ENCODE results near the gene TROAP.
A peak's percentile ranks its signal among the peaks of the same experiment; 100 is the strongest.

Gene TROAP

GRCh38 chr12:49366652-49367380 lies 43.8 kb downstream of the TROAP start:
- TF ChIP-seq EZH2phosphoT487 (IDR thresholded peaks at IDR 0.05; ENCODE audit: borderline replicate concordance, low read length) (no peak), CTCF (IDR thresholded peaks at IDR 0.05; ENCODE audit: low read depth, low read length, poor library complexity, severe bottlenecking) (peak; percentile 41)
- peaks cover 34% of the 10 kb centered on the region for H3K4me1 ChIP-seq (ENCODE audit: control insufficient read depth, low read length)
- H3K4me3 ChIP-seq (ENCODE audit: low read length), result peak overlapping the region; percentile 95
- H3K4me2 ChIP-seq (ENCODE audit: low read length), result peak overlapping the region; percentile 96
- H3K36me3 ChIP-seq (ENCODE audit: control insufficient read depth, low read length), result peaks cover 2% of the 10 kb centered on the region; the same call in 1 of the 2 replicates
- H3K9me2 ChIP-seq (replicated peaks; ENCODE audit: control insufficient read depth, low read length), result no peaks in the 10 kb centered on the region
- H3K27ac ChIP-seq (ENCODE audit: low read depth, low read length), result peak overlapping the region; percentile 84
- H4K20me1 ChIP-seq (ENCODE audit: control insufficient read depth, insufficient read depth, low read depth, low read length), result no peaks in the 10 kb centered on the region
- no peaks in the 10 kb centered on the region for H3K9me3 ChIP-seq (ENCODE audit: control insufficient read depth, insufficient read depth, low read length)
- peaks cover 17% of the 10 kb centered on the region for H3F3A ChIP-seq (ENCODE audit: control insufficient read depth, insufficient read depth)
- no peaks in the 10 kb centered on the region for H3K27me3 ChIP-seq (ENCODE audit: control insufficient read depth, low read length)
- H3K79me2 ChIP-seq (ENCODE audit: control insufficient read depth, low read length), result peaks cover 43% of the 10 kb centered on the region

GRCh38 chr12:49367381-49368239 lies 44.6 kb downstream of the TROAP start, which contains the start of gene SPATS2:
Gene SPATS2 (plus strand): TSS chr12:49367462. CDS start chr12:49461013, 93,551 bp downstream.
- H4K20me1 ChIP-seq (ENCODE audit: control insufficient read depth, insufficient read depth, low read depth, low read length), result no peaks in the 10 kb centered on the region
- H3K36me3 ChIP-seq (ENCODE audit: control insufficient read depth, low read length), result peaks cover 9% of the 10 kb centered on the region; the same call in 1 of the 2 replicates
- H3K4me1 ChIP-seq (ENCODE audit: control insufficient read depth, low read length), result peaks cover 34% of the 10 kb centered on the region
- H3K79me2 ChIP-seq (ENCODE audit: control insufficient read depth, low read length), result peaks cover 51% of the 10 kb centered on the region
- H3K9me2 ChIP-seq (replicated peaks; ENCODE audit: control insufficient read depth, low read length), result no peaks in the 10 kb centered on the region
- H3K9me3 ChIP-seq (ENCODE audit: control insufficient read depth, insufficient read depth, low read length), result no peaks in the 10 kb centered on the region
- H3K27ac ChIP-seq (ENCODE audit: low read depth, low read length), result peak within 1 kb of the TSS; percentile 84
- peak within 1 kb of the TSS; percentile 95 for H3K4me3 ChIP-seq (ENCODE audit: low read length)
- H3K4me2 ChIP-seq (ENCODE audit: low read length), result peak within 1 kb of the TSS; percentile 96
- TF ChIP-seq CTCF (IDR thresholded peaks at IDR 0.05; ENCODE audit: low read depth, low read length, poor library complexity, severe bottlenecking) (no peak), EZH2phosphoT487 (IDR thresholded peaks at IDR 0.05; ENCODE audit: borderline replicate concordance, low read length) (no peak)
- H3F3A ChIP-seq (ENCODE audit: control insufficient read depth, insufficient read depth), result peaks cover 17% of the 10 kb centered on the region
- no peaks in the 10 kb centered on the region for H3K27me3 ChIP-seq (ENCODE audit: control insufficient read depth, low read length)

GRCh38 chr12:49368240-49368600 lies 45.2 kb downstream of the TROAP start:
- Histone ChIP-seq H4K20me1 (ENCODE audit: control insufficient read depth, insufficient read depth, low read depth, low read length) (no peaks in the 10 kb centered on the region), H3K79me2 (ENCODE audit: control insufficient read depth, low read length) (peaks cover 56% of the 10 kb centered on the region), H3K9me3 (ENCODE audit: control insufficient read depth, insufficient read depth, low read length) (no peaks in the 10 kb centered on the region), H3K9me2 (replicated peaks; ENCODE audit: control insufficient read depth, low read length) (no peaks in the 10 kb centered on the region), H3K4me1 (ENCODE audit: control insufficient read depth, low read length) (peaks cover 34% of the 10 kb centered on the region), H3K36me3 (ENCODE audit: control insufficient read depth, low read length) (peaks cover 9% of the 10 kb centered on the region; the same call in 1 of the 2 replicates), H3K4me2 (ENCODE audit: low read length) (peak overlapping the region; percentile 96), H3K4me3 (ENCODE audit: low read length) (peak overlapping the region; percentile 95), H3F3A (ENCODE audit: control insufficient read depth, insufficient read depth) (peaks cover 17% of the 10 kb centered on the region), H3K27me3 (ENCODE audit: control insufficient read depth, low read length) (no peaks in the 10 kb centered on the region), H3K27ac (ENCODE audit: low read depth, low read length) (peak overlapping the region; percentile 84)
- TF ChIP-seq EZH2phosphoT487 (IDR thresholded peaks at IDR 0.05; ENCODE audit: borderline replicate concordance, low read length) (no peak), CTCF (IDR thresholded peaks at IDR 0.05; ENCODE audit: low read depth, low read length, poor library complexity, severe bottlenecking) (no peak)

All from DOHH2 (cell line).